Activated T-helper 9 cell treated with anti-CD3 and anti-CD28 coated beads, Interleukin-2, amount 50 U/mL, for 16 hours (primary cell): ENCODE measurements around the gene AFMID.
A peak's percentile ranks its signal among the peaks of the same experiment; 100 is the strongest.
"Not testable (repeated sequence)": the region's sequence is repeated elsewhere in the genome, so short reads cannot be mapped to it uniquely, and the experiment has no call there.

ENCODE experiments used
- DNase-seq: peaks from one replicate; pipeline ENCODE4 v3.0.0-alpha.2; 2020; ENCODE audit warnings: low read depth

AFMID gene

GRCh38 chr17:78154903-78155811 is 32.0 kb upstream of the AFMID start:
- no peak for DNase-seq

DNA sequence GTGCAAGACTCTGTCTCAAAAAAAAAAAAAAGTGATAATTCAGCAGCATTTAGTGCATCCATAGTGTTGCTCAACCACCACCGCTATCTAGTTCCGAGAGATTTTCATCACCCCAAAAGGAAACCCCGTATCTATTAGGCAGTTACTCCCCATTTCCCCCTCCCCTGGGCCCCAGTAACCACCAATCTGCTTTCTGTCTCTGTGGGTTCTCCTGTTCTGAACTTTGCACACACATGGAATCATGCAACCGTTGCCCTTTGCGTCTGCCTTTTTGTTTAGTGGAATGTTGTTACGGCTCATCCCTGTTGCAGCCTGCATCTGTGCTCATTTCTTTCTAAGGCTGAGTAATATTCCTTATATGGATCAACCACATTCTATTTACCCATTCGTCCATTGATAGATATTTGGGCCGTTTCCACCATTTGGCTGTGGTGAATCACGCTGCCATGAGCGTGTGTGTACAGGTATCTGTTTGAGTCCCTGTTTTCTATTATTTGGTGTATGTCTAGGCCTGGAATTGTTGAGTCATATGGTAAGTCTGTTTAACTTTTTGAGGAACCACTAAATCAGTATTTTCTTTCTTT is 27.5 kb upstream of the AFMID start:
- DNase-seq: no peak

- no peak for DNase-seq
Measured at GRCh38 chr17:78163881-78164747, 23.0 kb upstream of the AFMID start.

DNA sequence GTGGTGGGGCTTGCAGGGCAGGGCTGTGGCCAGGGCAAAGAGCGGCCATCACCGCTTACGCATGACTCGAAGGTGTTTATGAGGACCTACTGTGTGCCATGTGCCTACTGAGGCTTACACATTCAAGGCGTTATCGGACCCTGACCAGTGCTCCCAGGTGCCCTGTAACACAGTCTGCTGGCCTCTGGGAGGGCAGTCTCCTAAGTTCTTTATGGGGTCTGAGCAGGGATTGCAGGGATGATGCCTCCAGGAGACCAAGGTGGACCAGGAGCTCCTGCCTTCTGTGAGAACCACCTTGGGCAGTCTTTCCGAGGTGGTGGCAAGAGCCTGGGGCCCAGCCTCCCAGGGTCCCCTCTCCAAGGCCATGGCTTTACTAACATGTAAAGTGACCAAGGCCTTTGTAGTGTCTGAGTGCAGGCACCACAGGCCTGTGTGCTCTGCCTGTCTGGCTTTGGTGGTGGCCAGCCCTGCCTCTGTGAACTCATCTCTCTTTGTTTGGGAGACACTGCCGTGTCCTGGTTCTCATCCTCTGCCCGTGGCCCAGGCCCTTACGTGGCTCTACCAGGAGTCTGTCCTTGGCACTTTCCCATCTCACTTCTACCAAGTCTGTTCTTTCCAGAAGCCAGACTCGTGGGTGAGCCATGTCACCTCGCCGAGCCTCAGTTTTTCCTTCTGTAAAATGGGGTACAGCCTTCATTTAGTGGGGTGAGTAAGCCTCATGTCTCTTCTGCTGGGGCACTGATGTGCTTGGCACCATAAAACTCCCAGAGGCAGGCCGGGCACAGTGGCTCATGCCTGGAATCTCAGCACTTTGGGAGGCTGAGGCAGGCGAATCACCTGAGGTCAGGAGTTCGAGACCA is 22.2 kb upstream of the AFMID start:
- no peak for DNase-seq

- DNase-seq: no peak
Measured at GRCh38 chr17:78166416-78166815, 20.7 kb upstream of the AFMID start.

DNA sequence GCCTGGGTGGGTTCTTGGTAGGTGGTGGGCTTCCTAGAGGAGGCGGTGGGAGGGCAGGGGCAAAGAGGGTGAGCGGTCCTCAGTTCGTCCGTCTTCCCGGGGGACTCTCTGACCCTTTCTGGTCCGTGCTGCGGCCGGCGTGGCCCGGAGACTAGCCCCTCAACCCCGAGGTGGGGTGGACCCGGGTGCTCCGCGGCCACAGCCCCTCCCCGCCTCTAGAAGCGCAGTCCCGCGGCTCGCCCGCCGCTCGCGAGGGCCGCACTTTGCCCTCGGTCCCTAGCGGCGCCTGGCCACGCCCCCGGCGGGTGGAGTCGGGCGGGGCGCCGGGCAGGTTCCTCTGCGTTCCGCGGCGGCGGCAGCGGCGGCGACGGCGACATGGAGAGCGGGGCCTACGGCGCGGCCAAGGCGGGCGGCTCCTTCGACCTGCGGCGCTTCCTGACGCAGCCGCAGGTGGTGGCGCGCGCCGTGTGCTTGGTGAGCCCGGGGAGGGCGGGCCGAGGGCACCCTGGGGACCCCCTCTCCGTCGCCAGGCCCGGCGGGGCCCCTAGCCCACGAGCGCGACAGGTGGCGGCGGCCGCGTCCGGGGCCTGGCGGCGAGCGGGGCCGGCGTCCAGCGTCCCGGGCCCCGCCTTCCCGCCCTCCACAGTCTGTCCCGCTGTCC is 18.8 kb upstream of the AFMID start, which contains the start of gene SYNGR2:
TSS of gene SYNGR2 (plus strand) at position 340 of the 661 bp plus-strand sequence. CDS start at position 376, 36 bp downstream.
- peak; percentile 81 for DNase-seq

DNA sequence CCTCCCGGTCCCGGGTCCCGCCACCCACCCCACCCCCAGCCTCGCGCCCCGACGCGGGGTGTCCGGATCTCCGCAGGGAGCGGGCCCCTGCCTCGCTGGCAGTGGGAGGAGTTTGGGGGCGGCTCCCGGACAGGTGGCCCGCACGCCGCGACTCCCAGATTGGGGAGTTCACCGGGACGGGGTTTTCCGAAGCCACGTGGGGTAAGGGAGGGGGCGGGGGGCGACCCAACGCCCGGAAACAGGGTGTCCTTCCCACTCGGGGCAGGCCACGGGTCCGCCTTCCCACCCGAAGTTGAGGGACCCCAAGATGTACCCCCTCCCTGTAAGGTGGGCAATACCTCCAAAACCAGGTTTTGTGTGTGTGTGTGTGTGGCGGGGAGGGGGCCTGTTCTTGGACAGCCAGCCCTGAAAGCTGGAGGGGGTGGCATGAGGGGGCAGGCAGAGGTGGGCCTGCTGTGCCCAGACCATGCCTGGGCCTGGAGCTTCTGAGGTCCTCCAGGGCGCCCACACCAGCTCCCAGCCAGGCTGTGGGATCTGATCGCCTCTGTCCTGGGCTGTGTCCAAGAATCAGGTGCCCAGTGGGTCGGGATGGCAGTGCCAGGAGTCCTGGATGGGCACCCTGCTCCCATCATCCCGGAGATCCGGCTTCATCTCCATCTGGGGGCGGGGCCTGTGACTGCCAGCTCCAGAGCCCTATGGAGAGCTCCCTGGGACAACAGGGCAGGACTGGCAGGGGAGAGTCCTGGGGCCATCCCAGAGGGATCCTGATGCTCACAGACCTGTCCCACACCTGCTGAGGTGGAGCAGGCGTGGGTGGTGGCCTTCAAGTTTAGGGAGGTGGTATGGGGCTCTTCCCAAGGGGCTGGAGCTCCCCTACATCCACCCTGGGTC is 18.0 kb upstream of the AFMID start:
- peak; percentile 60 for DNase-seq

- no peak for DNase-seq
Measured at GRCh38 chr17:78170692-78171590, 16.2 kb upstream of the AFMID start.

DNA sequence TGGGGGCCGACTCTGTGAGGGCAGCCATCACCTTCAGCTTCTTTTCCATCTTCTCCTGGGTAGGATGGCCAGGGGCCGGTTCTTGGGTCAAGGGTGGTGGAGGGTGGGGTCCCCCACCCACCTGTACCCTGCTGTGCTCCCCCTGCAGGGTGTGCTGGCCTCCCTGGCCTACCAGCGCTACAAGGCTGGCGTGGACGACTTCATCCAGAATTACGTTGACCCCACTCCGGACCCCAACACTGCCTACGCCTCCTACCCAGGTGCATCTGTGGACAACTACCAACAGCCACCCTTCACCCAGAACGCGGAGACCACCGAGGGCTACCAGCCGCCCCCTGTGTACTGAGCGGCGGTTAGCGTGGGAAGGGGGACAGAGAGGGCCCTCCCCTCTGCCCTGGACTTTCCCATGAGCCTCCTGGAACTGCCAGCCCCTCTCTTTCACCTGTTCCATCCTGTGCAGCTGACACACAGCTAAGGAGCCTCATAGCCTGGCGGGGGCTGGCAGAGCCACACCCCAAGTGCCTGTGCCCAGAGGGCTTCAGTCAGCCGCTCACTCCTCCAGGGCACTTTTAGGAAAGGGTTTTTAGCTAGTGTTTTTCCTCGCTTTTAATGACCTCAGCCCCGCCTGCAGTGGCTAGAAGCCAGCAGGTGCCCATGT is 15.4 kb upstream of the AFMID start:
- not testable (repeated sequence) for DNase-seq

DNA sequence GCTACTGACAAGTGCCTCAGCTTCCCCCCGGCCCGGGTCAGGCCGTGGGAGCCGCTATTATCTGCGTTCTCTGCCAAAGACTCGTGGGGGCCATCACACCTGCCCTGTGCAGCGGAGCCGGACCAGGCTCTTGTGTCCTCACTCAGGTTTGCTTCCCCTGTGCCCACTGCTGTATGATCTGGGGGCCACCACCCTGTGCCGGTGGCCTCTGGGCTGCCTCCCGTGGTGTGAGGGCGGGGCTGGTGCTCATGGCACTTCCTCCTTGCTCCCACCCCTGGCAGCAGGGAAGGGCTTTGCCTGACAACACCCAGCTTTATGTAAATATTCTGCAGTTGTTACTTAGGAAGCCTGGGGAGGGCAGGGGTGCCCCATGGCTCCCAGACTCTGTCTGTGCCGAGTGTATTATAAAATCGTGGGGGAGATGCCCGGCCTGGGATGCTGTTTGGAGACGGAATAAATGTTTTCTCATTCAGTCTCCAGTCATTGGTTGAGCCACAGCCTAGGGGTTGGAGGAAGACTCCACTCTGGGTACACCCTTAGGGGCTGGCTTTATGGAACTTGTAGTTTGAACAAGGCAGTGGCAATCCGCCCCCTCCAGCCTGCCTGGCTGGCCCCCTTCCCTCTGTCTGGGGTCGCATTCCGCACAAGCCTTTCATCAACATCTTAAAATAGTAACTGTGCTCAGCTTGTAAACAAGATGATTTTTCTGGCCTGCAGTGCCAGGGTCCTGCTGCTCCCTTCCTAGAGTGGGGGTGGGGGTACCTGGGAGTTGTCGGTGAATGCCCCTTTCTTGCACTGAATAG is 14.7 kb upstream of the AFMID start:
- DNase-seq: no peak

- no peak for DNase-seq
Measured at GRCh38 chr17:78173097-78173715, 14.0 kb upstream of the AFMID start.

- DNase-seq: no peak
Measured at GRCh38 chr17:78174346-78174869, 12.8 kb upstream of the AFMID start.

- DNase-seq: no peak
Measured at GRCh38 chr17:78174870-78175642, 12.1 kb upstream of the AFMID start.

DNA sequence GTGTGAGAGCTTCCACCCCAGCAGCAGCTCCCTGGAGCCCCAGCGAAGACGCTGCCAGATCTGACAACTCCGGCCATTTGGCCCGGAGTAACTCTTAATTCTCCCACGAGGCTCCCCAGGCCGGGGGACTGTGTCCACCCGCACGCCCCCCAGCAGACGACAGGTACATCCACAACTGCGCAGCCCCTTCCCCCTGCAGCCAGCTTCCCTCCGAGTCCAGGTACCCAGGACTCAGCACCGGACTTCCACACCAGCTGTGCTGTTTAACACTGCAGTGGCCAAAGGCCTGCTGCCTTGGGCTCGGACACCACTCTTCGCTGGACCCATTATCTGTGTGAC is 11.6 kb upstream of the AFMID start:
- DNase-seq: no peak

GRCh38 chr17:78176548-78177025 is 10.6 kb upstream of the AFMID start:
- peak; percentile 67 for DNase-seq

GRCh38 chr17:78179372-78179771 is 7.8 kb upstream of the AFMID start:
- no peak for DNase-seq
